Measurements from ENCODE around the gene DUSP8.

- TF ChIP-seq EZH2phosphoT487 (IDR thresholded peaks at IDR 0.05; ENCODE audit: borderline replicate concordance) (no peak), CTCF (conservative IDR thresholded peaks at IDR 0.05; ENCODE audit: low read length) (no peak)
These were observed 51.3 kb downstream of the DUSP8 start for GRCh38 chr11:1520663-1521267.
